Esophagus squamous epithelium (tissue), 4 donors: ENCODE results near the gene CDYL.

Experiments
- POLR2A ChIP-seq, 4 donors: fragments of 450-650 bp; IDR thresholded peaks; one replicate each; pipeline ENCODE4 v1.6.1; 2017; ENCODE audit warnings: antibody characterized with exemption in 4 of 4, mild to moderate bottlenecking in 4 of 4, moderate library complexity in 3 of 4
- TF ChIP-seq, protein P1 (sequence below), 6 experiments: fragments of 450-650 bp in 4 of 6; fragments of 200-600 bp in 2 of 6; sonication (generic) in 2 of 6; IDR thresholded peaks; one replicate each; pipeline ENCODE4 v1.5.1; 2016 to 2019; ENCODE audit warnings: antibody characterized with exemption in 6 of 6, mild to moderate bottlenecking in 4 of 6, moderate library complexity in 4 of 6

- TF ChIP-seq, protein P1, sequence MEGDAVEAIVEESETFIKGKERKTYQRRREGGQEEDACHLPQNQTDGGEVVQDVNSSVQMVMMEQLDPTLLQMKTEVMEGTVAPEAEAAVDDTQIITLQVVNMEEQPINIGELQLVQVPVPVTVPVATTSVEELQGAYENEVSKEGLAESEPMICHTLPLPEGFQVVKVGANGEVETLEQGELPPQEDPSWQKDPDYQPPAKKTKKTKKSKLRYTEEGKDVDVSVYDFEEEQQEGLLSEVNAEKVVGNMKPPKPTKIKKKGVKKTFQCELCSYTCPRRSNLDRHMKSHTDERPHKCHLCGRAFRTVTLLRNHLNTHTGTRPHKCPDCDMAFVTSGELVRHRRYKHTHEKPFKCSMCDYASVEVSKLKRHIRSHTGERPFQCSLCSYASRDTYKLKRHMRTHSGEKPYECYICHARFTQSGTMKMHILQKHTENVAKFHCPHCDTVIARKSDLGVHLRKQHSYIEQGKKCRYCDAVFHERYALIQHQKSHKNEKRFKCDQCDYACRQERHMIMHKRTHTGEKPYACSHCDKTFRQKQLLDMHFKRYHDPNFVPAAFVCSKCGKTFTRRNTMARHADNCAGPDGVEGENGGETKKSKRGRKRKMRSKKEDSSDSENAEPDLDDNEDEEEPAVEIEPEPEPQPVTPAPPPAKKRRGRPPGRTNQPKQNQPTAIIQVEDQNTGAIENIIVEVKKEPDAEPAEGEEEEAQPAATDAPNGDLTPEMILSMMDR (IDR thresholded peaks at IDR 0.05): no peak
- TF ChIP-seq POLR2A (IDR thresholded peaks at IDR 0.05): no peak
Measured at GRCh38 chr6:4929097-4929718, 153.0 kb downstream of the CDYL start.
